Activated effector memory CD4-positive, alpha-beta T cell treated with anti-CD3 and anti-CD28 coated beads, Interleukin-2, amount 50 U/mL, for 16 hours (primary cell): Measurements from ENCODE around the gene PRIMA1.
A peak's percentile ranks its signal among the peaks of the same experiment; 100 is the strongest.

Source experiments
- DNase-seq: peaks from one replicate; pipeline ENCODE4 v3.0.0-alpha.2; 2020

Gene PRIMA1

DNA sequence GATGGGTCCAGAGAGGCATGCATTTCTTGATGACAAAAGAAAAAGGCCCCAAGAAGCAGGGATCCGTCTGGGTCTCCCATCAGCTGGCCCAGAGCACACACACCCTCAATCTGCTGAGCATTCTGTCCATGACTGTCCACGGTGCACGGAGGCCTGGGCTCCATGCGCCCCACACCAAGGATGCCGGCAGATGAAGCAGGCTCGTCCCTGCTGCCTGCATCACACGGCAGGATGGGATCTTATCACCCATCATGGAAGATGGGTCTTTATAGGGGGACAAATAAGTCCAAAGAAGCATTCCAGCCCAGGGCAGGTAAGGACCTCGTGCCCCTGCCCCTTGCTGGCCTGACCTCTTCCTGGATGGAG, 59.7 kb downstream of the PRIMA1 start:
- DNase-seq = no peak

- no peak for DNase-seq
Observed at GRCh38 chr14:93727917-93728650, 60.2 kb downstream of the PRIMA1 start.

DNA sequence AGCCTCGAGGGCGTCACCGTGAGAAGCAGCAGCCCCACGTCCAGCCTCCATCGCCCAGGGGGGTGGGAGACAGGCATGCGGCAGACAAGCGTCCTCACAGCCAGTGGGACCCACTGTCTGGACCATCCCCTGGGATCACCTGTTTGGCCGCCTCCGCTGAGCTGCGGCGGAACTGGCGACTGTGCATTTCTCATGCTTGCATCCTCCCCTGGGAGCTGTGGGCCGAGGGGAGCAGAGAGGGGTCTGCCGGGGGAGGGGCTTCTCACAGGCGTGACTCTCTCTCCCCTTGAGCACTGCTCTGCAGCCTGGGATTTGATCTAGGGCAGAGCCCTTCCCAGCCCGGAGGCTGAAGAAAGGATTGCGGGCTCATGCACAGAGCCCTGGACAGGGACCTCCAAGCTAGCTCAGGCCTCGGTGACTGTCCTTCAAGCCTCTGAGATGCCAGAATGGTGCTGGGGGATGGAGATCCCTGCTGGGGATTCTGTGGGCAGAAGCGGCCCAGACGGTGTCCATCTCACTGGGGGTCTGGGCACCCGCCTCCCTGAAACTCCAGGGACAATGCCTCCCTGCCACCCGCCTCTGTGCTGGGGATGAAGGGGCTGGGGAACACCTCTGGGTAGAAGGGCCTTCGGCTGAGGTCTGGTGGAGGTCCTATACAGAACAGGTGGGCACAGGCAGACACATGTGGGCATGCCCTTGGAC, 61.1 kb downstream of the PRIMA1 start:
- no peak for DNase-seq

- no peak for DNase-seq
Observed at GRCh38 chr14:93725993-93726392, 62.3 kb downstream of the PRIMA1 start.

- DNase-seq = peak; percentile 37
Observed at GRCh38 chr14:93725002-93725582, 63.2 kb downstream of the PRIMA1 start.

GRCh38 chr14:93723001-93723400, 65.3 kb downstream of the PRIMA1 start:
- DNase-seq = peak; percentile 47

DNA sequence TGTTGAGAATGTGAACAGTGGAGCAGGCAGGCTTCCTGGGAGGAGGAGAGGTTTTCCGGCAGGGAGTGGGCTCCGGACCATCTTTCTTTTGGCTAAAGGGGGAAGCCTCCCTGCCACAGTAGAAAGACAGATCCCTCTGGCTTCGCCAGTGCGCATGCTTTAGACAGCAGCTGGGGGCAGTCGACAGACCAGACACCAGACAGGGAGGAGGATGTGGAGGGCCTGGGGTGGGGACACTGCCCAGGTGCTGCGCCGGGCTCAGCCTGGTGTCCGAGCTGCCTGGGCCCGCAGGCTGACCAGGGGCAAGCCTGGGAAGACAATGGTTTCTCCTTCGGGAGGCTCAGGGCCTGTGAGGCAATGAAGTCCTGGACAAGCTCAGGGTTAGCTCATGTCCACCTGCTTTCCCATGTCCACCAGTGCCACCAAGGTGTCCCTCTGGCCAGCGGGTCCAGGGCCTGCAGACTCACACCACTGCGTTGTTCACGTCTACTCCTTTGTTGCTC, 67.3 kb downstream of the PRIMA1 start:
- DNase-seq = no peak

DNA sequence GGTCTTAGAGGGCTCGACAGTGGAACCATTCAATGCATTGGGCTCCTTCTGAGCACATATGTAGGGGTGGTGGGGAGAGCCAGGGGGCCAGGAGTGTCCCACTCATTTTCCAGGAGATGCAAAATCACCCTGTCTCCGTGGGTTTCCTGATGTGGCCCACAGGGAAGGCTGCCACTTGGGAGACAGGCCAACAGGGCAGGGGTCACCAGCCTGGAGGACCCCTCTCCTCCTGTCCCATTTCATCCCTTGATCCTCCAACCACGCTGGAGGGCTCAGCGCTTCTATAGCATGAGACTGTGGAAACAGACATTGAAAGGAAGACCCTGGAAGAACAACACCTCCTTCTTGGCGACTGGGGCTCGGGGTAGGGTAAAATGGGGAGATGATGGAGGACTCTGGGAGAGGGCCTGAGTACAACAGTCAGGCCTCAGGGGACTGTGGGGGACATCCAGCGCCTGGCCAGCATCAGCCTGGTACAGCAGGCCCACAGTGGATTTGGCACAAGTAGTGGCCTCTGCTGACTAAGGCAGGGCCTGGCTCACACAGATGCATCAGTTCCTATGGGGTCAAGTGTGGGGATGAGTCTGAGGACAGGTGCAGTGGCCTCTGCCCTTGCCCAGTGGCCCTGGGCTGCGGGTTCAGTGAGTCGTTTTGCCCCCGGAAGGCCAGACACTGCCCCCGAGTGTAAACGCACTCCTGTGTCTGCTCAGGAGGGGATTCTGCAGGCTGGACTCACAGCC, 68.0 kb downstream of the PRIMA1 start:
- DNase-seq = no peak

- no peak for DNase-seq
Observed at GRCh38 chr14:93719256-93719655, 69.0 kb downstream of the PRIMA1 start.

GRCh38 chr14:93717668-93718320, 70.5 kb downstream of the PRIMA1 start:
- DNase-seq = peak; percentile 39

GRCh38 chr14:93716746-93717667, 71.3 kb downstream of the PRIMA1 start:
- peak; percentile 51 for DNase-seq

- no peak for DNase-seq
Observed at GRCh38 chr14:93716002-93716745, 72.1 kb downstream of the PRIMA1 start.

GRCh38 chr14:93715279-93715927, 72.9 kb downstream of the PRIMA1 start:
- no peak for DNase-seq

DNA sequence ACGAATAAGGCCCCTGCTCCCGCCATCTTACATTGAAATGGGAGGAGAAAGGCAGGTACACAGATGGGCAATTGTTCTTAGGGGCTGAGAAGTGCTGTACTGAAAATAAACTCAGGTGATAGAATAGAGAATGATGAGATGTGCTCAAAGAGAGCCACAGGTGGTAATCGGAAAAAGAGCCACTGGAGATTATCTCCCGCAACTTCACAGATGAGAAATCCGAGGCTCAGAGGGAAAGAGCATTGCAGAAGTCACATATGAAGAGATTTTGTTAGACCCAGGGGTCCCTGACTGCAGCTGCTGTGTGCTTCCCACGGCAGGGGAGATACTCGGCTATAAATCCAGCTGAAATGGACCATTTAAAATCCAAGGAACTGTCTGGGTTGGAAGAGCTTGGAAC, 73.7 kb downstream of the PRIMA1 start:
- DNase-seq = no peak

- DNase-seq = no peak
Observed at GRCh38 chr14:93713726-93714405, 74.4 kb downstream of the PRIMA1 start.

DNA sequence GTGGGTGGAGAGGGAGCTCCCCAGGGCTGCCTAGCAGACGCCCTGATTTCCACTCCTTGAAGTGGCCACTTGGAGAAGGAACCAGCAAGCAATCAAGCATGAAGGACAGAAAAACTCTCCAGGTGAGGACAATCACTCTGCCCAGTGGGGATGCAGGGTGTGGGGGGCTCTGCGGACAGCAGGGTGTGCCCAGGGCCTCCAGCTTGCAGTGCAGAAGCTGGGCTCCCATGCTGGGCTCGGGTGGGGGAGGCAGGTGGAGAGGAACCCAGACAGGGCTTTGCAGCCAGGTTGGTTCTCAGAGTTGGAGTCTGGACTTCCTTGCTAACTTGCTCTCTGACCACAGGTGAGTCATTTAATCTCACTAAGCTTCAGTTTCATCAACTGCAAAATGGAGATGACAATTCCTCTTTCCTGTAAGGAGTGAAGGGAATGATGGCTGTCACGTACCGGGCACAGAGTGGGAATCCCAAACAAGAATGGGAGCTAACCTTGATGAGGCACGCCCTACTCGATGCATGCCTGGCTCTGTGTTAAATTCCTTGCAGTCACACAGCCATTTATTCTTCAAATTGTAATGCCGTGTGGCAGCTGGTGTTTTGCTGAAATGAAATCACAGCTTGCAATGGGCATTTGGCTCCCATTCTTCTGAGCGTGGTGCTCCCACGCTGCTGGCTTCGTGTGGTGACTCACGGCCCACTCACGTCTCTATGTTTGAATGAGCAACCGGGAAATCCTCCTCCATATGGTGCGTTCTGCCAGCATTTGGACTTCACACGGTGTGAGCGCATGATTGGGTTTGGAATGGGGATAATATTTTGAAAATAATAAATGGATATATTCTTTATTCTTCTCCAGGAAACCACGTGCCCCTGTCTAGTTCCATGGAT, 75.2 kb downstream of the PRIMA1 start:
- no peak for DNase-seq

DNA sequence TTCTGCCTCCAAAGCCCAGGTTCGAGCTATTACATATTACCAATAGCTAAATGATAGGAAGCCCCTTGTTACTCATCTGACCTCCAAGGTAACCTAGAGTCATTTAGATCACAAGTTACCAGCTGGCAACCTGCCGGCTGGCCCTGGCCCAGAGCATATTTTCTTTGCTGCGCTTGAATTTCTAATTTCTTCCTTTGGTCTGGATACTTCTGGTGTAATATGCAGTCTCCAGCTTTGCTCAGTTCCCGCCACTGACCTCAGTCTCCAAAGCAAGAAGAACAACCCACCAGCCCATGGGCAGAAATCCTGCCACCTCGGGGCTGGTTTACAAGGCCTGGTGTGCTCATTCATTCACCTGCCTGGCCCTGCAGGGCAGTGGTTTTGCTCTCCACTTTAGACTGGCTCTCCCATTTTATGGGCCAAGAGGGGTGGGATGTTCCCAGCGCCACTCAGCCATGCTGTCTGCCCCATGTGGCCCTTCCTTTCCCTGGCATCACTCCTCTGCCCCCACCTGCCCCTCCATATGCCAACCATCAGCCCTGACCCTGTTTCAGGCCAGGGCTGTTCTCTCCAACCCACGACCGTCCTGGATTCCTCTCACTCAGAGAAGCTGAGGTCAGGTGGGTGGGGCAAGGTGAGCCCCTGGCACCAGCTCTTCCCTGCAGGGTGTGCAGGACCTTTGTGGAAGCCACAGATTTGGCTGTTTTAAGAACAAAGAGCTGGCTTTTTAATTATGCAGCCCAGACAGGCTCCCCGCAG, 76.0 kb downstream of the PRIMA1 start:
- no peak for DNase-seq

DNA sequence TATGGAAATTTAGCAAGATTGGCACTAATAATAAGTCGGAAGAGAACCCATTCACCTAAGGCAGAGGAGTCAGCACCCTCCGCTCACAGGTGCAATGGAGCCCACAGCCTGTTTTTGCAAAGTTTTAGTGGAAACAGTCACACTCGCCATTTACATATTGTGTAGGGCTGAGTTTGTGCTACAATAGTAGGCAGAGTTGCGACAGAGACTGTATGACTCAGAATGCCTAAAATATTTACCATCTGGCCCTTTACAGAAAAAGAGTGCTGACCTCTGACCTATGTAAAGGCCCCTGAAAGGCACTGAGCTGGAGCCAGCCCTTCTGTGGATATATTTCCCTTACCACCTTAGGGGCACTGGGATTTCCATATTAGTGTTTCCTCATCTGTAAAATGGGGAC, 79.0 kb downstream of the PRIMA1 start:
- DNase-seq = no peak
